ENCODE results near the gene VPS37D. TPM values are rescaled to one million over a fixed set of nuclear protein-coding genes. Genes with fewer than 3 reads are reported as not detected.
A peak's percentile ranks its signal among the peaks of the same experiment; 100 is the strongest.
"Not testable (repeated sequence)": the region's sequence is repeated elsewhere in the genome, so short reads cannot be mapped to it uniquely, and the experiment has no call there.

The VPS37D gene
- total RNA-seq, 1 donor from 2014 or later = 15.4 TPM

- peak; percentile 56 to 77 for DNase-seq (ENCODE audit: low spot score in 2 of 2, unreplicated experiment in 2 of 2)
- H3K27me3 Mint-ChIP-seq (ENCODE audit: low read depth) = peaks cover 4% of the 10 kb centered on the region
- H3K36me3 Mint-ChIP-seq = no peaks in the 10 kb centered on the region
- no peaks in the 10 kb centered on the region for H3K9me3 Mint-ChIP-seq
- peak within 1 kb of the TSS; percentile 72 for H3K4me3 Mint-ChIP-seq
- no peak within 1 kb of the TSS for H3K27ac Mint-ChIP-seq
- TF ChIP-seq, protein P1, sequence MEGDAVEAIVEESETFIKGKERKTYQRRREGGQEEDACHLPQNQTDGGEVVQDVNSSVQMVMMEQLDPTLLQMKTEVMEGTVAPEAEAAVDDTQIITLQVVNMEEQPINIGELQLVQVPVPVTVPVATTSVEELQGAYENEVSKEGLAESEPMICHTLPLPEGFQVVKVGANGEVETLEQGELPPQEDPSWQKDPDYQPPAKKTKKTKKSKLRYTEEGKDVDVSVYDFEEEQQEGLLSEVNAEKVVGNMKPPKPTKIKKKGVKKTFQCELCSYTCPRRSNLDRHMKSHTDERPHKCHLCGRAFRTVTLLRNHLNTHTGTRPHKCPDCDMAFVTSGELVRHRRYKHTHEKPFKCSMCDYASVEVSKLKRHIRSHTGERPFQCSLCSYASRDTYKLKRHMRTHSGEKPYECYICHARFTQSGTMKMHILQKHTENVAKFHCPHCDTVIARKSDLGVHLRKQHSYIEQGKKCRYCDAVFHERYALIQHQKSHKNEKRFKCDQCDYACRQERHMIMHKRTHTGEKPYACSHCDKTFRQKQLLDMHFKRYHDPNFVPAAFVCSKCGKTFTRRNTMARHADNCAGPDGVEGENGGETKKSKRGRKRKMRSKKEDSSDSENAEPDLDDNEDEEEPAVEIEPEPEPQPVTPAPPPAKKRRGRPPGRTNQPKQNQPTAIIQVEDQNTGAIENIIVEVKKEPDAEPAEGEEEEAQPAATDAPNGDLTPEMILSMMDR (IDR thresholded peaks at IDR 0.05; ENCODE audit: unreplicated experiment) = no peak
- peaks cover 23% of the 10 kb centered on the region for H3K4me1 Mint-ChIP-seq
Observed at GRCh38 chr7:73718905-73719805, 51.5 kb downstream of the VPS37D start, which contains the start of gene STX1A. TSS of gene STX1A (minus strand) at chr7:73719669. CDS start at chr7:73719631, 38 bp downstream.

GRCh38 chr7:73719806-73720169 is 52.2 kb downstream of the VPS37D start:
- DNase-seq (ENCODE audit: low spot score in 2 of 2, unreplicated experiment in 2 of 2) = no peak
- Mint-ChIP-seq H3K27me3 (ENCODE audit: low read depth) (peaks cover 4% of the 10 kb centered on the region), H3K4me3 (peak overlapping the region; percentile 72), H3K36me3 (no peaks in the 10 kb centered on the region), H3K27ac (no peak overlapping the region), H3K4me1 (peaks cover 23% of the 10 kb centered on the region), H3K9me3 (no peaks in the 10 kb centered on the region)
- TF ChIP-seq, protein P1 (IDR thresholded peaks at IDR 0.05; ENCODE audit: unreplicated experiment) = no peak

DNA sequence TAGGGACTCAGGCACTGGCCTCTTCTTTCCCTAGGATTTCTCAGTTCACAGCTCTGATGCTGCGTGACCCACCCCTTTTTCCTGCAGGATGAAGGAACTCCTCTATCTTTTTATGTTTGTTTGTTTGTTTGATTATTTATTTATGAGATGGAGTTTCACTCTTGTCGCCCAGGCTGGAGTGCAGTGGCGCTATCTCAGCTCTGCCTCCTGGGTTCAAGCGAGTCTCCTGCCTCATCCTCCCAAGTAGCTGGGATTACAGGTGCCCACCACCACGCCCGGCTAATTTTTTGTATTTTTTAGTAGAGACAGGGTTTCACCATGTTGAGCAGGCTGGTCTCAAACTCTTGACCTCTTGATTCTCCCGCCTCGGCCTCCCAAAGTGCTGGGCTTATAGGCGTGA is 52.8 kb downstream of the VPS37D start:
- H3K4me3 Mint-ChIP-seq = peak overlapping the region; percentile 72
- not testable (repeated sequence) for H3K9me3 Mint-ChIP-seq; H3K36me3 Mint-ChIP-seq; H3K27ac Mint-ChIP-seq; DNase-seq (ENCODE audit: low spot score in 2 of 2, unreplicated experiment in 2 of 2); H3K27me3 Mint-ChIP-seq (ENCODE audit: low read depth)
- peaks cover 22% of the 10 kb centered on the region for H3K4me1 Mint-ChIP-seq

DNA sequence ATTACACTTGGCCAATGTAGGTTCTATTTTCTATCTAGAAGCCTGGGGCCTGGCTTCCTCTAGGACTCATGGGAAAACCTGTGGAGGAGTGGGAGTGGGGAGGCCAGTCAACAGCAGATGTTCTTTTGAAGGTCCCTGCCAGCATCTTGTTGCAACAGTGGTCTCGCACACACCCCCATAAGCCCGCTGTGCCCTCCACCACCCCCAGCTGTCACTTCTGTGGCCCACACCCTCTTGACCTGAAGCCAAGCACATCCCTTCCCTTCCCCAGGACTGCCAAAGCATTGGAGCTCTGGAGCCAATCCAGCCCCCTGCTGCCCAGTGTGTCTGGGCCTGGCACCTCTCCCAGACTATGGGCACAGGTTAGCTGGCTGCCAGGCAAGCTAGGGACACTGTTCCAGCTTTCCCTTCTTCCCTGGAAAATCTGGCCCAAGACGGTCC is 53.8 kb downstream of the VPS37D start:
- Mint-ChIP-seq H3K27ac (no peak overlapping the region), H3K4me3 (peak overlapping the region; percentile 72), H3K27me3 (ENCODE audit: low read depth) (peaks cover 4% of the 10 kb centered on the region), H3K4me1 (peaks cover 14% of the 10 kb centered on the region), H3K36me3 (no peaks in the 10 kb centered on the region), H3K9me3 (no peaks in the 10 kb centered on the region)
- no peak for DNase-seq (ENCODE audit: low spot score in 2 of 2, unreplicated experiment in 2 of 2)
- TF ChIP-seq, protein P1 (IDR thresholded peaks at IDR 0.05; ENCODE audit: unreplicated experiment) = no peak

Small RNA genes lying within 50 kb of the gene (microRNA-seq; reads per million reads assigned to microRNA genes)
- not detected for gene MIR4284

Other genes starting within 250 kb of the VPS37D start
- gene FZD9, start 234.1 kb upstream of the VPS37D start, total RNA-seq = 0.66 to 1.1 TPM (median 1.0 TPM) in 3 replicates
- gene BAZ1B, start 145.5 kb upstream of the VPS37D start, total RNA-seq = 74.8 to 77.8 TPM (median 76.9 TPM) in 3 replicates
- 38.2 to 42.5 TPM (median 40.4 TPM) in 3 replicates for gene BCL7B, start 110.1 kb upstream of the VPS37D start, total RNA-seq
- gene TBL2, start 89.3 kb upstream of the VPS37D start, total RNA-seq = 51.5 to 52.2 TPM (median 51.6 TPM) in 3 replicates
- gene MLXIPL, start 43.3 kb upstream of the VPS37D start, total RNA-seq = 1.5 to 2.6 TPM (median 2.0 TPM) in 3 replicates
- gene DNAJC30, start 15.6 kb downstream of the VPS37D start, total RNA-seq = 13.1 to 14.8 TPM (median 14.6 TPM) in 3 replicates
- 64.2 to 70.2 TPM (median 69.1 TPM) in 3 replicates for gene BUD23, start 15.8 kb downstream of the VPS37D start, total RNA-seq
- 12.5 to 15.5 TPM (median 13.2 TPM) in 3 replicates for gene STX1A, start 51.8 kb downstream of the VPS37D start, total RNA-seq
- gene ABHD11, start 71.0 kb downstream of the VPS37D start, total RNA-seq = 33.9 to 40.7 TPM (median 35.2 TPM) in 3 replicates
- 10.5 to 11.0 TPM (median 10.6 TPM) in 3 replicates for gene CLDN3, start 102.4 kb downstream of the VPS37D start, total RNA-seq
- gene CLDN4, start 163.2 kb downstream of the VPS37D start, total RNA-seq = 158 to 175 TPM (median 165 TPM) in 3 replicates
- gene METTL27, start 174.7 kb downstream of the VPS37D start, total RNA-seq = 7.9 to 11.4 TPM (median 8.7 TPM) in 3 replicates
- not detected in 3 replicates for gene TMEM270, start 193.3 kb downstream of the VPS37D start, total RNA-seq